ENCODE results near the gene SMIM24. TPM values are rescaled to one million over a fixed set of nuclear protein-coding genes. Genes with fewer than 3 reads are reported as not detected.

The SMIM24 gene
- total RNA-seq, 4 donors from 2014 or later, result 0.29 to 0.78 TPM; not detected in 2

GRCh38 chr19:3481241-3482090, 1.1 kb upstream of the SMIM24 start:
- intact Hi-C loops (cut with DNase I; ENCODE audit: low total_unique reads), result no loop called here
- no peak overlapping the region for H3K4me3 ChIP-seq (ENCODE audit: low read depth, poor library complexity, severe bottlenecking)
- DNase-seq (ENCODE audit: low spot score in 2 of 2), result no peak
- TF ChIP-seq CTCF (IDR thresholded peaks at IDR 0.05) (no peak), POLR2A (IDR thresholded peaks at IDR 0.05) (no peak)
- 61 to 71% methylated on average over 31 to 38 of the region's 38 CpGs for WGBS, 2 donors

GRCh38 chr19:3479834-3480215, 500 bp downstream of the SMIM24 start:
- no peak for DNase-seq (ENCODE audit: low spot score in 2 of 2)
- no peak overlapping the region for H3K4me3 ChIP-seq (ENCODE audit: low read depth, poor library complexity, severe bottlenecking)
- intact Hi-C loops (cut with DNase I; ENCODE audit: low total_unique reads), result no loop called here
- no peak for TF ChIP-seq CTCF (IDR thresholded peaks at IDR 0.05)
- 29 to 51% methylated on average over 9 of the region's 9 CpGs for WGBS, 2 donors

GRCh38 chr19:3479177-3479833, 1.0 kb downstream of the SMIM24 start:
- TF ChIP-seq POLR2A (IDR thresholded peaks at IDR 0.05) (no peak), CTCF (IDR thresholded peaks at IDR 0.05) (no peak)
- no peak overlapping the region for H3K4me3 ChIP-seq (ENCODE audit: low read depth, poor library complexity, severe bottlenecking)
- intact Hi-C loops (cut with DNase I; ENCODE audit: low total_unique reads), result no loop called here
- WGBS, 2 donors, result 20 to 49% methylated on average over 7 of the region's 7 CpGs
- DNase-seq (ENCODE audit: low spot score in 2 of 2), result no peak

GRCh38 chr19:3478409-3479176, 1.7 kb downstream of the SMIM24 start:
- intact Hi-C loops (cut with DNase I; ENCODE audit: low total_unique reads), result no loop called here
- TF ChIP-seq CTCF (IDR thresholded peaks at IDR 0.05) (no peak), POLR2A (IDR thresholded peaks at IDR 0.05) (no peak)
- 16 to 32% methylated on average over 23 to 27 of the region's 27 CpGs for WGBS, 2 donors
- H3K4me3 ChIP-seq (ENCODE audit: low read depth, poor library complexity, severe bottlenecking), result no peak overlapping the region
- no peak for DNase-seq (ENCODE audit: low spot score in 2 of 2)

GRCh38 chr19:3477951-3478350, 2.4 kb downstream of the SMIM24 start:
- WGBS, 2 donors, result 94 to 95% methylated on average over 2 of the region's 2 CpGs
- no peak overlapping the region for H3K4me3 ChIP-seq (ENCODE audit: low read depth, poor library complexity, severe bottlenecking)
- no peak for DNase-seq (ENCODE audit: low spot score in 2 of 2)
- TF ChIP-seq CTCF (IDR thresholded peaks at IDR 0.05), result no peak
- intact Hi-C loops (cut with DNase I; ENCODE audit: low total_unique reads), result no loop called here

Measured in lower leg skin (tissue), 4 donors.